SU-DHL-6 (cell line): ENCODE measurements around the gene IL1A.

Experiments
- H2AFZ ChIP-seq: fragments of 200-600 bp; sonication (generic); 2 replicates; pipeline ENCODE4 v1.6.1; 2014; ENCODE audit warnings: low read depth, mild to moderate bottlenecking, moderate library complexity, mixed read lengths, antibody characterized with exemption, low read length; ENCODE audit not compliant: severe bottlenecking
- H3F3A ChIP-seq: fragments of 200-600 bp; shearing (Covaris generic); 2 replicates; pipeline ENCODE4 v1.6.0; 2016; ENCODE audit warnings: antibody characterized with exemption, mild to moderate bottlenecking; ENCODE audit not compliant: insufficient read depth
- H3K27ac ChIP-seq: fragments of 200-600 bp; sonication (generic); 2 replicates; pipeline ENCODE4 v1.5.1; 2016; ENCODE audit warnings: low read depth, mild to moderate bottlenecking, low read length, moderate library complexity, mixed read lengths
- H3K27me3 ChIP-seq: fragments of 200-600 bp; sonication (generic), shearing (Covaris generic); 2 replicates; pipeline ENCODE4 v1.6.0; 2014; ENCODE audit warnings: mild to moderate bottlenecking, low read length
- H3K36me3 ChIP-seq: fragments of 200-600 bp; sonication (generic); 2 replicates; pipeline ENCODE4 v1.6.1; 2014; ENCODE audit warnings: mild to moderate bottlenecking, low read length, mixed read lengths
- H3K4me2 ChIP-seq: fragments of 300-600, 200-600 bp; shearing (Covaris generic), sonication (generic); 2 replicates; pipeline ENCODE4 v1.6.0; 2014; ENCODE audit warnings: low read length, low read depth, mild to moderate bottlenecking; ENCODE audit not compliant: poor library complexity, severe bottlenecking
- H3K4me3 ChIP-seq: fragments of 200-600 bp; sonication (generic); 2 replicates; pipeline ENCODE4 v1.5.1; 2014; ENCODE audit warnings: antibody characterized with exemption, low read length, mild to moderate bottlenecking, mixed read lengths; ENCODE audit not compliant: insufficient read depth, poor library complexity, severe bottlenecking
- H3K79me2 ChIP-seq: fragments of 200-600 bp; sonication (generic); 2 replicates; pipeline ENCODE4 v1.6.1; 2014; ENCODE audit warnings: mild to moderate bottlenecking, low read length, moderate library complexity; ENCODE audit not compliant: insufficient read depth
- H3K9ac ChIP-seq: fragments of 200-600 bp; sonication (generic); 2 replicates; pipeline ENCODE4 v1.7.0; 2014; ENCODE audit warnings: mild to moderate bottlenecking, low read length
- H3K9me2 ChIP-seq: fragments of 200-600 bp; sonication (generic); replicated peaks from 2 replicates; pipeline ENCODE4 v1.6.1; 2014; ENCODE audit warnings: low read length; ENCODE audit not compliant: insufficient read depth
- H3K9me3 ChIP-seq: fragments of 200-600 bp; sonication (generic); 2 replicates; pipeline ENCODE4 v1.6.1; 2014; ENCODE audit warnings: low read length, mixed read lengths; ENCODE audit not compliant: insufficient read depth
- H4K20me1 ChIP-seq: fragments of 200-600 bp; sonication (generic); 2 replicates; pipeline ENCODE4 v1.6.1; 2014; ENCODE audit warnings: low read depth, mild to moderate bottlenecking, antibody characterized with exemption, low read length, moderate library complexity, mixed read lengths
- CTCF ChIP-seq: fragments of 200-600 bp; sonication (generic); IDR thresholded peaks from one replicate; pipeline ENCODE4 v1.5.1; 2017; ENCODE audit warnings: antibody characterized with exemption, mild to moderate bottlenecking, low read length, moderate library complexity; ENCODE audit not compliant: insufficient read depth, poor library complexity, severe bottlenecking
- EZH2phosphoT487 ChIP-seq: fragments of 200-600 bp; sonication (generic), shearing (Covaris generic); conservative IDR thresholded peaks from 2 replicates; pipeline ENCODE4 v1.6.1; 2018; ENCODE audit warnings: mild to moderate bottlenecking, antibody characterized with exemption, low read length, moderate library complexity, mixed read lengths

The IL1A gene

GRCh38 chr2:112783187-112783714, 1.0 kb downstream of the IL1A start:
- Histone ChIP-seq H3K27me3 (no peaks in the 10 kb centered on the region), H3K4me3 (no peak overlapping the region), H3K36me3 (no peaks in the 10 kb centered on the region), H3K9ac (no peak overlapping the region), H3K9me3 (no peaks in the 10 kb centered on the region), H3K4me2 (no peak overlapping the region), H3F3A (no peaks in the 10 kb centered on the region), H4K20me1 (no peaks in the 10 kb centered on the region), H3K9me2 (no peaks in the 10 kb centered on the region), H3K79me2 (no peaks in the 10 kb centered on the region), H2AFZ (no peak overlapping the region), H3K27ac (no peak overlapping the region)
- TF ChIP-seq EZH2phosphoT487 (no peak), CTCF (no peak)

- no peaks in the 10 kb centered on the region for H3F3A ChIP-seq
- H3K4me3 ChIP-seq, result no peak overlapping the region
- H3K4me2 ChIP-seq, result no peak overlapping the region
- H3K36me3 ChIP-seq, result no peaks in the 10 kb centered on the region
- H4K20me1 ChIP-seq, result no peaks in the 10 kb centered on the region
- H2AFZ ChIP-seq, result no peak overlapping the region
- H3K9me2 ChIP-seq, result no peaks in the 10 kb centered on the region
- H3K79me2 ChIP-seq, result no peaks in the 10 kb centered on the region
- H3K27me3 ChIP-seq, result no peaks in the 10 kb centered on the region
- no peak overlapping the region for H3K27ac ChIP-seq
- H3K9me3 ChIP-seq, result no peaks in the 10 kb centered on the region
- TF ChIP-seq CTCF (no peak), EZH2phosphoT487 (no peak)
- H3K9ac ChIP-seq, result no peak overlapping the region
Measured at GRCh38 chr2:112782234-112782799, 2.0 kb downstream of the IL1A start.

- Histone ChIP-seq H3K27me3 (no peaks in the 10 kb centered on the region), H3K27ac (no peak overlapping the region), H3K9ac (no peak overlapping the region), H3K4me2 (no peak overlapping the region), H3K79me2 (no peaks in the 10 kb centered on the region), H2AFZ (no peak overlapping the region), H4K20me1 (no peaks in the 10 kb centered on the region), H3F3A (no peaks in the 10 kb centered on the region), H3K9me2 (no peaks in the 10 kb centered on the region), H3K4me3 (no peak overlapping the region), H3K9me3 (no peaks in the 10 kb centered on the region), H3K36me3 (no peaks in the 10 kb centered on the region)
- TF ChIP-seq EZH2phosphoT487, result no peak
- TF ChIP-seq CTCF, result no peak
Measured at GRCh38 chr2:112779598-112779997, 4.7 kb downstream of the IL1A start.
